Vagina (tissue), 2 donors: ENCODE measurements around the gene INF2. TPM values are rescaled to one million over a fixed set of nuclear protein-coding genes. Genes with fewer than 3 reads are reported as not detected.

Experiments used
- DNase-seq, 2 donors: peaks; one replicate each; pipeline ENCODE4 v3.0.0-alpha.2; 2017; ENCODE audit errors: extremely low spot score in 2 of 2
- H3K27ac ChIP-seq: fragments of 200-600 bp; sonication (generic); one replicate; pipeline ENCODE4 v1.5.1; 2019
- H3K27me3 ChIP-seq: fragments of 200-600 bp; sonication (generic); one replicate; pipeline ENCODE4 v1.5.1; 2019
- H3K36me3 ChIP-seq, 2 donors: fragments of 200-600 bp; sonication (generic); one replicate each; pipeline ENCODE4 v1.5.1; 2017 to 2019
- H3K4me1 ChIP-seq: fragments of 200-600 bp; sonication (generic); one replicate; pipeline ENCODE4 v1.5.1; 2019
- H3K4me3 ChIP-seq, 2 donors: fragments of 200-600 bp; sonication (generic); 1 replicate in 1 of 2; 2 replicates in 1 of 2; pipeline ENCODE4 v1.5.1; 2016 to 2019
- H3K9me3 ChIP-seq: fragments of 200-600 bp; sonication (generic); one replicate; pipeline ENCODE4 v1.5.1; 2019
- CTCF ChIP-seq, 3 experiments: fragments of 450-650 bp in 2 of 3; fragments of 200-600 bp in 1 of 3; sonication (generic) in 1 of 3; IDR thresholded peaks; one replicate each; pipeline ENCODE4 v1.5.1; 2017 to 2019; ENCODE audit warnings: antibody characterized with exemption in 3 of 3, mild to moderate bottlenecking in 2 of 3, moderate library complexity in 2 of 3
- POLR2A ChIP-seq, 2 donors: fragments of 450-650 bp; IDR thresholded peaks; one replicate each; pipeline ENCODE4 v1.6.1; 2017; ENCODE audit warnings: antibody characterized with exemption in 2 of 2, mild to moderate bottlenecking in 2 of 2, moderate library complexity in 2 of 2
- POLR2AphosphoS5 ChIP-seq, 2 donors: sonication (generic); formaldehyde crosslinking; IDR thresholded peaks; one replicate each; pipeline ENCODE4 v1.9.0; 2017; ENCODE audit warnings: antibody characterized with exemption in 2 of 2, mild to moderate bottlenecking in 2 of 2, low read depth in 1 of 2; ENCODE audit not compliant: insufficient read depth in 1 of 2
- intact Hi-C: fragments of 100-400 bp; cut with DNase I; formaldehyde crosslinking; loops from one replicate; pipeline ENCODE4 v1.15.1; 2023
- total RNA-seq: library from RNA; depleted of rRNA; stranded (reverse); fragments of >200 nt; gene quantifications from one replicate; pipeline ENCODE4 v1.2.3, GENCODE V29; 2016

The INF2 gene
- total RNA-seq, 1 donor from 2014 or later = 49.1 TPM

GRCh38 chr14:104684449-104684821, 5.0 kb upstream of the INF2 start:
- Histone ChIP-seq H3K4me3 (no peak overlapping the region), H3K4me1 (peaks cover 59% of the 10 kb centered on the region), H3K27me3 (no peaks in the 10 kb centered on the region), H3K9me3 (no peaks in the 10 kb centered on the region), H3K27ac (no peak overlapping the region), H3K36me3 (no peaks in the 10 kb centered on the region)
- intact Hi-C loops = no loop called here
- TF ChIP-seq POLR2A (IDR thresholded peaks at IDR 0.05) = no peak
- TF ChIP-seq POLR2AphosphoS5 (IDR thresholded peaks at IDR 0.05; ENCODE audit: insufficient read depth in 1 of 2, low read depth in 1 of 2) = no peak
- TF ChIP-seq CTCF (IDR thresholded peaks at IDR 0.05) = no peak
- DNase-seq = no peak

GRCh38 chr14:104685216-104685997, 4.0 kb upstream of the INF2 start:
- H3K27ac ChIP-seq = no peak overlapping the region
- no peak for DNase-seq
- intact Hi-C loops = no loop called here
- H3K9me3 ChIP-seq = no peaks in the 10 kb centered on the region
- no peaks in the 10 kb centered on the region for H3K36me3 ChIP-seq
- H3K27me3 ChIP-seq = no peaks in the 10 kb centered on the region
- no peak overlapping the region for H3K4me3 ChIP-seq
- peaks cover 58% of the 10 kb centered on the region for H3K4me1 ChIP-seq
- no peak for TF ChIP-seq CTCF (IDR thresholded peaks at IDR 0.05)
- no peak for TF ChIP-seq POLR2AphosphoS5 (IDR thresholded peaks at IDR 0.05; ENCODE audit: insufficient read depth in 1 of 2, low read depth in 1 of 2)
- no peak for TF ChIP-seq POLR2A (IDR thresholded peaks at IDR 0.05)

DNA sequence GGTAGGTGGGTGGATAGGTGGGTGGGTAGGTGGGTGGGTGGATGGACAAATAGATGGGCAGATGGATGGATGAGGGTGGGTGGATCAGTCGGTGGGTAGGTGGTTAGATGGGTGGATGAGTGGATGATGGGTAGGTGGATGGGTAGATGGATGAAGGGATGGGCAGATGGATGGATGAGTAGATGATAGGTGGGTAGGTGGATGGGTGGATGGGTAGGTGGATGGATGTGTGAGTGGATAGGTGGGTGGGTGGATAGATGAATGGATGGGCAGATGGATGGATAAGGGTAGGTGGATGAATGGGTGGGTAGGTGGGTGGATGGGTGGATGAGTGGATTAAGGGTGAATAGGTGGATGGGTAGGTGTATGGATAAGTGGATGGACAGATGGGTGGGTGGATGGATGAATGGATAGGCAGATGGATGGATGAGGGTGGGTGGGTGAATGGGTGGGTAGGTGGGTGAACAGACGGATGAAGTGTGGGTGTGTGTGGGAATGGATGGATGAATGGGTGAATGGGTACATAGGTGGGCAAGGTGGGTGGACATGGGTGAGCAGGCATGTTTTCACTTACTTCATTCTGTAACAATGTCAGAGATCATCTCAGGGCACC, 3.3 kb upstream of the INF2 start:
- H3K4me1 ChIP-seq = peaks cover 58% of the 10 kb centered on the region
- intact Hi-C loops = no loop called here
- H3K4me3 ChIP-seq = no peak overlapping the region
- no peak for TF ChIP-seq POLR2AphosphoS5 (IDR thresholded peaks at IDR 0.05; ENCODE audit: insufficient read depth in 1 of 2, low read depth in 1 of 2)
- no peak for TF ChIP-seq CTCF (IDR thresholded peaks at IDR 0.05)
- TF ChIP-seq POLR2A (IDR thresholded peaks at IDR 0.05) = no peak
- H3K9me3 ChIP-seq = no peaks in the 10 kb centered on the region
- no peak for DNase-seq
- H3K27me3 ChIP-seq = no peaks in the 10 kb centered on the region
- H3K36me3 ChIP-seq = no peaks in the 10 kb centered on the region
- no peak overlapping the region for H3K27ac ChIP-seq

- no peaks in the 10 kb centered on the region for H3K36me3 ChIP-seq
- DNase-seq = no peak
- H3K27me3 ChIP-seq = no peaks in the 10 kb centered on the region
- H3K4me3 ChIP-seq = no peak overlapping the region
- no peaks in the 10 kb centered on the region for H3K9me3 ChIP-seq
- H3K27ac ChIP-seq = no peak overlapping the region
- H3K4me1 ChIP-seq = peaks cover 58% of the 10 kb centered on the region
- intact Hi-C loops = no loop called here
- no peak for TF ChIP-seq POLR2A (IDR thresholded peaks at IDR 0.05)
- TF ChIP-seq POLR2AphosphoS5 (IDR thresholded peaks at IDR 0.05; ENCODE audit: insufficient read depth in 1 of 2, low read depth in 1 of 2) = no peak
- no peak for TF ChIP-seq CTCF (IDR thresholded peaks at IDR 0.05)
Observed at GRCh38 chr14:104686624-104687517, 2.5 kb upstream of the INF2 start.
